Fibroblast of villous mesenchyme (primary cell): ENCODE measurements around the gene TUFT1. TPM values are rescaled to one million over a fixed set of nuclear protein-coding genes. Genes with fewer than 3 reads are reported as not detected.
"Not testable (repeated sequence)": the region's sequence is repeated elsewhere in the genome, so short reads cannot be mapped to it uniquely, and the experiment has no call there.

Source experiments
- DNase-seq: peaks from one replicate; pipeline ENCODE4 v3.0.0-alpha.2; 2010; ENCODE audit warnings: low read depth
- H3K4me3 ChIP-seq: 2 replicates; pipeline ENCODE4 v1.5.1; 2011; ENCODE audit warnings: low read depth, mild to moderate bottlenecking, low read length
- total RNA-seq: library from RNA; depleted of rRNA; stranded (reverse); fragments of >200 nt; gene quantifications from 2 replicates; pipeline ENCODE4 v1.2.3, GENCODE V29; 2012
- TF ChIP-seq, protein P1 (sequence below): IDR thresholded peaks from 2 replicates; pipeline ENCODE4 v1.5.1; 2012; ENCODE audit warnings: low read depth, mild to moderate bottlenecking, low read length; ENCODE audit not compliant: insufficient read depth

TUFT1 gene
- total RNA-seq, 1 donor = 32.8 TPM

DNA sequence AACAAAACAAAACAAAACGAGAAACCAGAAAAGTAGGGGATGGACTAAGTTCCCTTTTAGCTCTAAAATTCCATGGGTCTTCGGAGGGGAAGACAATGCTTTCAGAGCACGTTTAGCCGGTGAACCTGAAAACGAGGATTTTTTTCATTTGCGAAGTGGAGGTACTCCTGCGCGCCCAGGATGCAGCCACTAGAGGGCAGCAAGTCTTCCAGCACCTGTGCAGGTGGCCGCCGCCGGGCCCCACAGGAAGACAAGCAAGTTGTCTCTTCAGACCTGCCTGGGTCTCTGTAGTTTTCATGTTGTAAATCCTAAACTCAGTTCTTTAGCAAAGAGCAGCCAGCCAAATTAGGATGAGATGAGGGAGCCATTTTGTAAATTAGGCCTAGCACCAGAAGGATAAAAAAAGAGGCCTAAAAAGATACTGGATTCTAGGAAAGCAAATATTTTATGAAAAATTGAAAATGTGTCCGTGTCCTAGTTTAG, 54.1 kb downstream of the TUFT1 start:
- peak; percentile 68 for DNase-seq
- TF ChIP-seq, protein P1, sequence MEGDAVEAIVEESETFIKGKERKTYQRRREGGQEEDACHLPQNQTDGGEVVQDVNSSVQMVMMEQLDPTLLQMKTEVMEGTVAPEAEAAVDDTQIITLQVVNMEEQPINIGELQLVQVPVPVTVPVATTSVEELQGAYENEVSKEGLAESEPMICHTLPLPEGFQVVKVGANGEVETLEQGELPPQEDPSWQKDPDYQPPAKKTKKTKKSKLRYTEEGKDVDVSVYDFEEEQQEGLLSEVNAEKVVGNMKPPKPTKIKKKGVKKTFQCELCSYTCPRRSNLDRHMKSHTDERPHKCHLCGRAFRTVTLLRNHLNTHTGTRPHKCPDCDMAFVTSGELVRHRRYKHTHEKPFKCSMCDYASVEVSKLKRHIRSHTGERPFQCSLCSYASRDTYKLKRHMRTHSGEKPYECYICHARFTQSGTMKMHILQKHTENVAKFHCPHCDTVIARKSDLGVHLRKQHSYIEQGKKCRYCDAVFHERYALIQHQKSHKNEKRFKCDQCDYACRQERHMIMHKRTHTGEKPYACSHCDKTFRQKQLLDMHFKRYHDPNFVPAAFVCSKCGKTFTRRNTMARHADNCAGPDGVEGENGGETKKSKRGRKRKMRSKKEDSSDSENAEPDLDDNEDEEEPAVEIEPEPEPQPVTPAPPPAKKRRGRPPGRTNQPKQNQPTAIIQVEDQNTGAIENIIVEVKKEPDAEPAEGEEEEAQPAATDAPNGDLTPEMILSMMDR = peak; percentile 91
- H3K4me3 ChIP-seq = peak overlapping the region; percentile 21

GRCh38 chr1:151596166-151596953, 56.3 kb downstream of the TUFT1 start:
- DNase-seq = peak; percentile 30
- H3K4me3 ChIP-seq = no peak overlapping the region
- TF ChIP-seq, protein P1 = no peak

DNA sequence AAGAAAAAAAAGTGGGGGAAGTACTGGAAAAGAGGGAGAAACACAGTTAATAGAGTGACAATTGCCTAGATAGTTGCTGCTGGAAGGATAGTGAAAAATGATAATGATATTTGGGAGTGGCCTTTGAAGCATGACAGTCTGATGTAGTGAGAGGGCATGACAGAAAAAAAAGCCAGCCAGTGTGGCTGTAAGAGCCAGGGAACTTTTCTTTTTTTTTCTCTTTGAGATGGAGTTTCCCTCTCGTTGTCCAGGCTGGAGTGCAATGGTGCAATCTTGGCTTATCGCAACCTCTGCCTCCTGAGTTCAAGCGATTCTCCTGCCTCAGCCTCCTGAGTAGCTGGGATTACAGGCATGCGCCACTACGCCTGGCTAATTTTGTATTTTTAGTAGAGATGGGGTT, 62.4 kb downstream of the TUFT1 start:
- not testable (repeated sequence) for DNase-seq, H3K4me3 ChIP-seq

GRCh38 chr1:151604291-151604690, 64.2 kb downstream of the TUFT1 start:
- TF ChIP-seq, protein P1 = no peak
- DNase-seq = no peak
- no peak overlapping the region for H3K4me3 ChIP-seq

- TF ChIP-seq, protein P1 = no peak
- no peak for DNase-seq
- H3K4me3 ChIP-seq = no peak overlapping the region
These were observed 66.3 kb downstream of the TUFT1 start for GRCh38 chr1:151606384-151606783.

DNA sequence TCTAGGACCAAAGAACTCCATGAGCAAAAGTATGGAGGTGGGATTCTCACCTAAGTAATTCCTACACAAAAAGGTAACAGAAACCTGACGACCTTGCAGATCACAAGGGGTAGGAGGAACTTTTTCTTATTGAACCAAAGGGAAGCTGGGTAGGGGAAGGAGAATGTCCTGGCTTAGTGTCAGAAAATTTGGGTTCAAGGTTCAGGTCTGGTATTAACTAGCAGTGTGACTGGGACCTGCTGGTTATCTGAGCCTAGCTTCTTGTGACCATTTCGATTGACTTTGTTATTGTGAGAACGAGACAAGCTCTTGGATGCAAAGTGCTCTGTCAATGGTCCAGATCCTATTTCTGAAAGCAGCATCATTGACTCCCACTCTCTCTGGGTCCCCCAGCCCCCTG, 66.7 kb downstream of the TUFT1 start:
- TF ChIP-seq, protein P1 = no peak
- no peak for DNase-seq

GRCh38 chr1:151610142-151610541, 70.0 kb downstream of the TUFT1 start:
- TF ChIP-seq, protein P1 = no peak
- no peak overlapping the region for H3K4me3 ChIP-seq
- DNase-seq = no peak

More for the DNA sequence above, 66.7 kb downstream of the TUFT1 start:
- H3K4me3 ChIP-seq = no peak overlapping the region
